Endothelial cell of umbilical vein (primary cell): ENCODE measurements around the gene EPX. TPM values are rescaled to one million over a fixed set of nuclear protein-coding genes. Genes with fewer than 3 reads are reported as not detected.

Experiments used
- BruUV-seq: library from RNA; stranded (reverse); fragments of 400-500 nt; replicated peaks from 2 replicates; lab custom pipeline; 2021; lab: Mats Ljungman, UMichigan
- CTCF ChIA-PET: fragments of 300-600, 350-600 bp; sonication (Branson Sonifier 250); formaldehyde crosslinking; loops from one replicate; lab custom pipeline; 2021; ENCODE audit warnings: antibody characterized with exemption, inconsistent platforms; lab: Charles Lee
- POLR2A ChIA-PET: fragments of 300-600, 350-600 bp; sonication (Branson Sonifier 250); formaldehyde crosslinking; loops from one replicate; lab custom pipeline; 2021; ENCODE audit warnings: antibody characterized with exemption, inconsistent platforms; lab: Charles Lee
- DNase-seq: peaks from one replicate; pipeline ENCODE4 v3.0.0-alpha.2; 2011; ENCODE audit warnings: low read depth, low spot score
- FAIRE-seq: peaks from 2 replicates; lab custom pipeline; 2011; peaks lifted over from hg19 to GRCh38; lab: Jason Lieb, UNC
- H2AFZ ChIP-seq: 2 replicates; pipeline ENCODE4 v1.6.0; 2012; ENCODE audit warnings: low read depth, low read length, control low read depth, inconsistent platforms
- H3K27ac ChIP-seq: 2 replicates; pipeline ENCODE4 v1.5.1; 2011; ENCODE audit warnings: low read depth, mild to moderate bottlenecking, control low read depth, low read length, moderate library complexity; ENCODE audit not compliant: insufficient read depth
- H3K27me3 ChIP-seq, 2 experiments: 2 replicates each; pipeline versions ENCODE4 v1.6.0 to v1.6.1; 2011; ENCODE audit warnings: low read length in 2 of 2, mixed read lengths in 1 of 2; ENCODE audit not compliant: control insufficient read depth in 2 of 2, insufficient read depth in 2 of 2
- H3K36me3 ChIP-seq, 2 experiments: 2 replicates in 1 of 2; 3 replicates in 1 of 2; pipeline ENCODE4 v1.5.1; 2011; ENCODE audit warnings: low read length in 2 of 2, mild to moderate bottlenecking in 1 of 2, moderate library complexity in 1 of 2; ENCODE audit not compliant: control insufficient read depth in 2 of 2, insufficient read depth in 2 of 2; ENCODE audit errors: extremely low read depth in 1 of 2
- H3K4me1 ChIP-seq: 3 replicates; pipeline ENCODE4 v1.5.1; 2011; ENCODE audit warnings: mild to moderate bottlenecking, low read length; ENCODE audit not compliant: control insufficient read depth, insufficient read depth; ENCODE audit errors: extremely low read depth
- H3K4me2 ChIP-seq: 2 replicates; pipeline ENCODE4 v1.6.1; 2011; ENCODE audit warnings: low read length, control low read depth, mixed read lengths; ENCODE audit not compliant: insufficient read depth
- H3K4me3 ChIP-seq, 3 experiments: fragments of 200-600 bp in 1 of 3; sonication (generic), shearing (Covaris generic) in 1 of 3; replicated peaks in 1 of 3; 2 replicates each; pipeline ENCODE4 v1.5.1; 2011 to 2016; ENCODE audit warnings: control low read depth in 3 of 3, low read length in 3 of 3, mild to moderate bottlenecking in 2 of 3, inconsistent platforms in 1 of 3, low read depth in 1 of 3, moderate library complexity in 1 of 3; ENCODE audit not compliant: insufficient read depth in 1 of 3
- H3K79me2 ChIP-seq: 2 replicates; pipeline ENCODE4 v1.6.0; 2012; ENCODE audit warnings: low read length, inconsistent platforms; ENCODE audit not compliant: control insufficient read depth, insufficient read depth
- H3K9ac ChIP-seq: replicated peaks from 2 replicates; pipeline ENCODE3; 2011; ENCODE audit warnings: low read length, control low read depth; ENCODE audit not compliant: insufficient read depth; ENCODE audit errors: extremely low read depth
- H3K9me1 ChIP-seq: replicated peaks from 3 replicates; pipeline ENCODE4 v1.6.0; 2011; ENCODE audit warnings: mild to moderate bottlenecking, low read length; ENCODE audit not compliant: control insufficient read depth, insufficient read depth; ENCODE audit errors: extremely low read depth
- H3K9me3 ChIP-seq: replicated peaks from 2 replicates; pipeline ENCODE4 v1.5.1; 2012; ENCODE audit warnings: low read length, inconsistent platforms; ENCODE audit not compliant: control insufficient read depth, insufficient read depth
- H4K20me1 ChIP-seq: replicated peaks from 2 replicates; pipeline ENCODE3; 2011; ENCODE audit warnings: mild to moderate bottlenecking, low read length; ENCODE audit not compliant: control insufficient read depth, insufficient read depth; ENCODE audit errors: extremely low read depth
- EZH2 ChIP-seq: IDR thresholded peaks from 2 replicates; pipeline ENCODE4 v1.6.1; 2012; ENCODE audit warnings: borderline replicate concordance, low read depth, mild to moderate bottlenecking, moderate library complexity, low read length, inconsistent platforms; ENCODE audit not compliant: severe bottlenecking
- FOS ChIP-seq: IDR thresholded peaks from 2 replicates; pipeline ENCODE4 v1.6.1; 2011; ENCODE audit warnings: mild to moderate bottlenecking, low read length, moderate library complexity, borderline replicate concordance; ENCODE audit not compliant: insufficient read depth
- GATA2 ChIP-seq: IDR thresholded peaks from 2 replicates; pipeline ENCODE4 v1.7.0; 2011; ENCODE audit warnings: low read depth, mild to moderate bottlenecking, moderate library complexity, mixed read lengths, low read length; ENCODE audit not compliant: insufficient read length, insufficient read depth
- JUN ChIP-seq: IDR thresholded peaks from 2 replicates; pipeline ENCODE4 v1.6.1; 2011; ENCODE audit warnings: borderline replicate concordance, low read depth; ENCODE audit not compliant: insufficient read length, insufficient read depth
- MYC ChIP-seq: IDR thresholded peaks from one replicate; pipeline ENCODE4 v1.6.1; 2011; ENCODE audit warnings: mild to moderate bottlenecking, low read depth, low read length
- POLR2A ChIP-seq: IDR thresholded peaks from 2 replicates; pipeline ENCODE4 v1.6.1; 2012; ENCODE audit warnings: low read depth, mild to moderate bottlenecking, control low read depth, low read length
- POLR2AphosphoS5 ChIP-seq: IDR thresholded peaks from 2 replicates; pipeline ENCODE4 v1.6.1; 2012; ENCODE audit warnings: low read depth, mild to moderate bottlenecking, control low read depth, low read length, moderate library complexity; ENCODE audit not compliant: insufficient read depth
- dilution Hi-C: fragments of 300-500 bp; cut with MboI; formaldehyde crosslinking; loops from one replicate; pipeline ENCODE4 v1.15.0; 2019; ENCODE audit warnings: low sequenced_read_pairs; ENCODE audit not compliant: extremely low pct_ligation_motif_present
- intact Hi-C: fragments of 100-400 bp; cut with micrococcal nuclease; formaldehyde crosslinking; loops from one replicate; pipeline ENCODE4 v1.10.0; 2022
- polyA plus RNA-seq, 4 experiments: library from polyadenylated mRNA; depleted of rRNA in 3 of 4; stranded (reverse) in 3 of 4; unstranded in 1 of 4; fragments of >200 nt; gene quantifications; 2 replicates each; pipeline versions ENCODE4 v1.2.1 to v1.2.3, GENCODE V29; 2011 to 2012; ENCODE audit warnings: missing spikeins in 1 of 4
- total RNA-seq: library from RNA; stranded (reverse); gene quantifications from 2 replicates; pipeline ENCODE4 v1.2.3, GENCODE V29; 2021
- TF ChIP-seq, protein P1 (sequence below), 2 donors: IDR thresholded peaks; 1 replicate in 1 of 2; 2 replicates in 1 of 2; pipeline ENCODE4 v1.5.1; 2011; ENCODE audit warnings: low read length in 2 of 2, mild to moderate bottlenecking in 2 of 2, moderate library complexity in 2 of 2, control low read depth in 1 of 2, inconsistent platforms in 1 of 2, low read depth in 1 of 2; ENCODE audit not compliant: insufficient read depth in 1 of 2; ENCODE audit errors: extremely low read depth in 1 of 2
- TF ChIP-seq, protein P2 (sequence below): IDR thresholded peaks from 2 replicates; pipeline ENCODE4 v1.6.1; 2011; ENCODE audit not compliant: insufficient read depth, insufficient read length

Gene EPX
- total and polyA plus RNA-seq, 2 donors (not counting 3 experiments of a cell fraction or from before 2014, with no cell fraction given): not detected

DNA sequence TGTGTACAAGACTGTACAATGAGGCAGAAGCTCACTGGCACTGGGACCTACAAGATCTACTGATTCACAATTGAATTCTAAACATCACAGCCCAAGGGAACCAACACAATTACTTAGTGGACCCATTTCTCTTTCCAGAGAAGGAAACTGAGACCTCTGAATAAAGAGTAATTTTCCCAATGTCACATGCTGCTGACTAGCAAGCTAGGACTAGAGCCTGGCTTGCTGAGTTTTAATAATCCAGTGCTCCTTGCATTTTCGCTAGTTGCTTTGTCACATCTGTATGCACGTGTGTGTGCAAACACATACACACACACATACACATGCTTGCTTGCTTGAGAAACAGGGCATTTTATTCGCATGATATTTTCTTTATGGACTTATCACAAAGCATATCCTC is 42.0 kb downstream of the EPX start:
- Histone ChIP-seq H3K9ac (no peak overlapping the region), H3K4me2 (no peak overlapping the region), H4K20me1 (no peaks in the 10 kb centered on the region), H3K4me1 (no peaks in the 10 kb centered on the region), H3K79me2 (no peaks in the 10 kb centered on the region), H3K27me3 (peaks cover 11 to 17% of the 10 kb centered on the region in 2 experiments), H3K9me3 (no peaks in the 10 kb centered on the region), H3K9me1 (no peaks in the 10 kb centered on the region), H3K36me3 (no peaks in the 10 kb centered on the region), H3K4me3 (no peak overlapping the region), H2AFZ (no peak overlapping the region), H3K27ac (no peak overlapping the region)
- FAIRE-seq: no peak
- intact Hi-C loops: no loop called here
- TF ChIP-seq POLR2AphosphoS5 (no peak), POLR2A (no peak), JUN (no peak), EZH2 (no peak), GATA2 (no peak), FOS (no peak), MYC (no peak)
- TF ChIP-seq, protein P1, sequence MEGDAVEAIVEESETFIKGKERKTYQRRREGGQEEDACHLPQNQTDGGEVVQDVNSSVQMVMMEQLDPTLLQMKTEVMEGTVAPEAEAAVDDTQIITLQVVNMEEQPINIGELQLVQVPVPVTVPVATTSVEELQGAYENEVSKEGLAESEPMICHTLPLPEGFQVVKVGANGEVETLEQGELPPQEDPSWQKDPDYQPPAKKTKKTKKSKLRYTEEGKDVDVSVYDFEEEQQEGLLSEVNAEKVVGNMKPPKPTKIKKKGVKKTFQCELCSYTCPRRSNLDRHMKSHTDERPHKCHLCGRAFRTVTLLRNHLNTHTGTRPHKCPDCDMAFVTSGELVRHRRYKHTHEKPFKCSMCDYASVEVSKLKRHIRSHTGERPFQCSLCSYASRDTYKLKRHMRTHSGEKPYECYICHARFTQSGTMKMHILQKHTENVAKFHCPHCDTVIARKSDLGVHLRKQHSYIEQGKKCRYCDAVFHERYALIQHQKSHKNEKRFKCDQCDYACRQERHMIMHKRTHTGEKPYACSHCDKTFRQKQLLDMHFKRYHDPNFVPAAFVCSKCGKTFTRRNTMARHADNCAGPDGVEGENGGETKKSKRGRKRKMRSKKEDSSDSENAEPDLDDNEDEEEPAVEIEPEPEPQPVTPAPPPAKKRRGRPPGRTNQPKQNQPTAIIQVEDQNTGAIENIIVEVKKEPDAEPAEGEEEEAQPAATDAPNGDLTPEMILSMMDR (IDR thresholded peaks at IDR 0.05; ENCODE audit: extremely low read depth in 1 of 2, insufficient read depth in 1 of 2, low read depth in 1 of 2, low read length in 2 of 2): no peak
- TF ChIP-seq, protein P2, sequence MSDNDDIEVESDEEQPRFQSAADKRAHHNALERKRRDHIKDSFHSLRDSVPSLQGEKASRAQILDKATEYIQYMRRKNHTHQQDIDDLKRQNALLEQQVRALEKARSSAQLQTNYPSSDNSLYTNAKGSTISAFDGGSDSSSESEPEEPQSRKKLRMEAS: no peak
- BruUV-seq: no TSS peak
- dilution Hi-C loops: no loop called here
- ChIA-PET POLR2A (no interaction called here), CTCF (no interaction called here)
- no peak for DNase-seq
